ENCODE measurements around the gene FCAMR.

Gene FCAMR

GRCh38 chr1:206923009-206923960 is 47.0 kb downstream of the FCAMR start:
- H3K36me3 Mint-ChIP-seq (ENCODE audit: low read depth): peaks cover 11% of the 10 kb centered on the region
- no peaks in the 10 kb centered on the region for H3K27me3 Mint-ChIP-seq
- no peak overlapping the region for H3K4me3 Mint-ChIP-seq
- no peaks in the 10 kb centered on the region for H3K9me3 Mint-ChIP-seq
- peak; percentile 54 for ATAC-seq
- DNase-seq: peak; percentile 72
- no peak overlapping the region for H3K27ac Mint-ChIP-seq
- H3K4me1 Mint-ChIP-seq: peaks cover 32% of the 10 kb centered on the region

GRCh38 chr1:206922524-206922923 is 47.7 kb downstream of the FCAMR start:
- ATAC-seq (no peak), DNase-seq (no peak)
- peaks cover 32% of the 10 kb centered on the region for H3K4me1 Mint-ChIP-seq
- no peak overlapping the region for H3K27ac Mint-ChIP-seq
- H3K27me3 Mint-ChIP-seq: no peaks in the 10 kb centered on the region
- H3K9me3 Mint-ChIP-seq: no peaks in the 10 kb centered on the region
- H3K4me3 Mint-ChIP-seq: no peak overlapping the region
- H3K36me3 Mint-ChIP-seq (ENCODE audit: low read depth): peaks cover 16% of the 10 kb centered on the region

GRCh38 chr1:206921772-206922265 is 48.4 kb downstream of the FCAMR start, which contains the start of gene FCMR:
Gene FCMR, minus strand, starts transcription at chr1:206921941. Its CDS starts 87 bp downstream, at chr1:206921854.
- ATAC-seq (no peak), DNase-seq (no peak)
- Mint-ChIP-seq H3K27ac (no peak within 1 kb of the TSS), H3K9me3 (no peaks in the 10 kb centered on the region), H3K4me3 (no peak within 1 kb of the TSS), H3K4me1 (peaks cover 33% of the 10 kb centered on the region), H3K27me3 (no peaks in the 10 kb centered on the region), H3K36me3 (ENCODE audit: low read depth) (peaks cover 19% of the 10 kb centered on the region)

GRCh38 chr1:206918076-206918475 is 52.2 kb downstream of the FCAMR start:
- Mint-ChIP-seq H3K27me3 (no peaks in the 10 kb centered on the region), H3K36me3 (ENCODE audit: low read depth) (peaks cover 31% of the 10 kb centered on the region), H3K27ac (no peak overlapping the region), H3K9me3 (no peaks in the 10 kb centered on the region), H3K4me1 (peaks cover 63% of the 10 kb centered on the region), H3K4me3 (no peak overlapping the region)
- ATAC-seq (no peak), DNase-seq (no peak)

GRCh38 chr1:206916000-206916709 is 54.1 kb downstream of the FCAMR start:
- ATAC-seq (peak; percentile 60), DNase-seq (no peak)
- H3K27ac Mint-ChIP-seq: no peak overlapping the region
- peaks cover 81% of the 10 kb centered on the region for H3K4me1 Mint-ChIP-seq
- H3K36me3 Mint-ChIP-seq (ENCODE audit: low read depth): peaks cover 43% of the 10 kb centered on the region
- H3K27me3 Mint-ChIP-seq: no peaks in the 10 kb centered on the region
- no peaks in the 10 kb centered on the region for H3K9me3 Mint-ChIP-seq
- no peak overlapping the region for H3K4me3 Mint-ChIP-seq

- ATAC-seq: no peak
- H3K9me3 Mint-ChIP-seq: no peaks in the 10 kb centered on the region
- H3K4me1 Mint-ChIP-seq: peaks cover 91% of the 10 kb centered on the region
- no peak overlapping the region for H3K4me3 Mint-ChIP-seq
- no peak for DNase-seq
- H3K36me3 Mint-ChIP-seq (ENCODE audit: low read depth): peaks cover 41% of the 10 kb centered on the region
- no peak overlapping the region for H3K27ac Mint-ChIP-seq
- no peaks in the 10 kb centered on the region for H3K27me3 Mint-ChIP-seq
Observed at GRCh38 chr1:206915030-206915735, 55.1 kb downstream of the FCAMR start.

- ATAC-seq: no peak
- Mint-ChIP-seq H3K27me3 (no peaks in the 10 kb centered on the region), H3K4me1 (peaks cover 90% of the 10 kb centered on the region), H3K27ac (no peak overlapping the region), H3K9me3 (no peaks in the 10 kb centered on the region), H3K4me3 (no peak overlapping the region), H3K36me3 (ENCODE audit: low read depth) (peaks cover 39% of the 10 kb centered on the region)
- no peak for DNase-seq
Observed at GRCh38 chr1:206913766-206914537, 56.3 kb downstream of the FCAMR start.

- peaks cover 91% of the 10 kb centered on the region for H3K4me1 Mint-ChIP-seq
- no peaks in the 10 kb centered on the region for H3K9me3 Mint-ChIP-seq
- H3K36me3 Mint-ChIP-seq (ENCODE audit: low read depth): peaks cover 41% of the 10 kb centered on the region
- peak overlapping the region; percentile 0 for H3K27ac Mint-ChIP-seq
- no peak overlapping the region for H3K4me3 Mint-ChIP-seq
- H3K27me3 Mint-ChIP-seq: no peaks in the 10 kb centered on the region
- no peak for ATAC-seq
- peak; percentile 63 for DNase-seq
Observed at GRCh38 chr1:206912445-206913095, 57.7 kb downstream of the FCAMR start.

- no peak overlapping the region for H3K27ac Mint-ChIP-seq
- H3K4me3 Mint-ChIP-seq: no peak overlapping the region
- H3K27me3 Mint-ChIP-seq: no peaks in the 10 kb centered on the region
- DNase-seq (no peak), ATAC-seq (no peak)
- H3K36me3 Mint-ChIP-seq (ENCODE audit: low read depth): peaks cover 38% of the 10 kb centered on the region
- H3K9me3 Mint-ChIP-seq: no peaks in the 10 kb centered on the region
- H3K4me1 Mint-ChIP-seq: peaks cover 90% of the 10 kb centered on the region
Observed at GRCh38 chr1:206911064-206911663, 59.1 kb downstream of the FCAMR start.

GRCh38 chr1:206909883-206910318 is 60.4 kb downstream of the FCAMR start:
- no peak for DNase-seq
- no peak for ATAC-seq
- Mint-ChIP-seq H3K36me3 (ENCODE audit: low read depth) (peaks cover 40% of the 10 kb centered on the region), H3K27ac (peak overlapping the region; percentile 12), H3K9me3 (no peaks in the 10 kb centered on the region), H3K4me1 (peaks cover 90% of the 10 kb centered on the region), H3K4me3 (peak overlapping the region; percentile 53), H3K27me3 (no peaks in the 10 kb centered on the region)

- H3K27ac Mint-ChIP-seq: no peak overlapping the region
- peaks cover 90% of the 10 kb centered on the region for H3K4me1 Mint-ChIP-seq
- ATAC-seq (peak; percentile 29), DNase-seq (peak; percentile 52)
- no peaks in the 10 kb centered on the region for H3K27me3 Mint-ChIP-seq
- H3K4me3 Mint-ChIP-seq: peak overlapping the region; percentile 47
- peaks cover 44% of the 10 kb centered on the region for H3K36me3 Mint-ChIP-seq (ENCODE audit: low read depth)
- no peaks in the 10 kb centered on the region for H3K9me3 Mint-ChIP-seq
Observed at GRCh38 chr1:206909161-206909882, 60.9 kb downstream of the FCAMR start.

- H3K4me1 Mint-ChIP-seq: peaks cover 86% of the 10 kb centered on the region
- H3K36me3 Mint-ChIP-seq (ENCODE audit: low read depth): peaks cover 52% of the 10 kb centered on the region
- H3K4me3 Mint-ChIP-seq: peak overlapping the region; percentile 45
- no peak for ATAC-seq
- H3K9me3 Mint-ChIP-seq: no peaks in the 10 kb centered on the region
- no peaks in the 10 kb centered on the region for H3K27me3 Mint-ChIP-seq
- H3K27ac Mint-ChIP-seq: no peak overlapping the region
- no peak for DNase-seq
Observed at GRCh38 chr1:206908038-206908437, 62.2 kb downstream of the FCAMR start.
